Measurements from ENCODE around the gene GGT1.

- TF ChIP-seq POLR2A (IDR thresholded peaks at IDR 0.05; ENCODE audit: borderline replicate concordance, extremely low read depth, insufficient read depth, insufficient read length) (no peak), CTCF (IDR thresholded peaks at IDR 0.05 in 2 of 3, conservative IDR thresholded peaks at IDR 0.05 in 1 of 3; ENCODE audit: borderline replicate concordance in 1 of 3, insufficient read depth in 1 of 3, low read depth in 2 of 3, low read length in 2 of 3) (no peak), SIN3A (IDR thresholded peaks at IDR 0.05; ENCODE audit: low read depth) (no peak), REST (IDR thresholded peaks at IDR 0.05; ENCODE audit: low read depth) (no peak), RAD21 (IDR thresholded peaks at IDR 0.05; ENCODE audit: low read depth) (no peak), YY1 (IDR thresholded peaks at IDR 0.05; ENCODE audit: extremely low read depth, insufficient replicate concordance, low read depth, low read length) (no peak), FOSL1 (IDR thresholded peaks at IDR 0.05; ENCODE audit: low read depth) (no peak), SP1 (IDR thresholded peaks at IDR 0.05; ENCODE audit: low read depth) (no peak), EZH2phosphoT487 (IDR thresholded peaks at IDR 0.05; ENCODE audit: borderline replicate concordance) (no peak), EGR1 (IDR thresholded peaks at IDR 0.05; ENCODE audit: low read depth) (no peak), POLR2AphosphoS5 (IDR thresholded peaks at IDR 0.05; ENCODE audit: low read depth, low read length) (no peak), CEBPB (IDR thresholded peaks at IDR 0.05; ENCODE audit: low read depth) (no peak), ZNF274 (IDR thresholded peaks at IDR 0.05; ENCODE audit: low read depth, low read length) (no peak)
Observed at GRCh38 chr22:24585927-24586546, 17.0 kb upstream of the GGT1 start.
